HG03108 (cell line): Measurements from ENCODE around the gene PDE4D.

Experiments used
- ATAC-seq: cut with Tn5 transposase; IDR thresholded peaks from one replicate; pipeline ENCODE4 v1.9.1; 2021; ENCODE audit warnings: moderate library complexity; ENCODE audit not compliant: unreplicated experiment

PDE4D gene

DNA sequence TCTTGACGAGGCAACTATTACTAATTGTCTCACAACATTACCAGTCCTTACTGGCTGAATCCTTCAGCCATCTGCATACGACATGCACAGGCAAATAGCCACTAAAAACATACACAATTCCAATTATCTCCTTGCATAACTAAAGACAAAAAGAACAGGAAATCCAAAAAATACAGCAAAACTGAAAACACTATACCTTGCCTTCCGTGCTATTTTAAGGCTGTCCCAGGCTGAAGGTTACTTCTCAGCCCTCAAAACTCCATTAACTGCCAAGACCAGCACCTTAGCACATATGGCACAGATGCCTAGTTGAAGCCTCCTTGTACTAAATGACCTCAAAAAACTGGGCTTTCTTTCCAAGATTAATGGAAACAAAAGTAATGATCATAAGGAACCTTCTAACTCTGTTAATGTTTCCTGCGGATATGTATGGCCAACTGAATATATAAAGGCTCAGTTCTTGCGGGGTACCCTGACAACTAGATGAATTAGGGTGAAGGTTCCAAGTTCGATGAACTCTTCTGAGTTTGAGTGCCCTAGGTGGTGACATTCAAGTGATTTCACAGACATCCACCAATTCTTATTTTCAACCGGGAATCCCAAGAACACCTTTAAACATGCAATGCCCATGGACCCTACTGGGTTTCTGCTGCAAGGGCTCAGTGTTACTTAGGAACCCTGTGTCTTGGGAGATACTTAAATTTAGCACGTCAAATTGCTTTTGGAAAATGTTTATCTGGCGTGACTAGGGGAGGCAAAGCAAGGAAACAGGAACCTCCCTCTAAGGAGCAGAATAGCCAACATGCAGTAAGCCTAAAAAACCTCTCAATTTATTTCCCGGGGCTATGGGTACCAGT lies 855.4 kb downstream of the PDE4D start:
- ATAC-seq, result no peak

GRCh38 chr5:59037453-59037852 lies 856.1 kb downstream of the PDE4D start:
- ATAC-seq, result no peak

GRCh38 chr5:59037041-59037440 lies 856.5 kb downstream of the PDE4D start:
- no peak for ATAC-seq

DNA sequence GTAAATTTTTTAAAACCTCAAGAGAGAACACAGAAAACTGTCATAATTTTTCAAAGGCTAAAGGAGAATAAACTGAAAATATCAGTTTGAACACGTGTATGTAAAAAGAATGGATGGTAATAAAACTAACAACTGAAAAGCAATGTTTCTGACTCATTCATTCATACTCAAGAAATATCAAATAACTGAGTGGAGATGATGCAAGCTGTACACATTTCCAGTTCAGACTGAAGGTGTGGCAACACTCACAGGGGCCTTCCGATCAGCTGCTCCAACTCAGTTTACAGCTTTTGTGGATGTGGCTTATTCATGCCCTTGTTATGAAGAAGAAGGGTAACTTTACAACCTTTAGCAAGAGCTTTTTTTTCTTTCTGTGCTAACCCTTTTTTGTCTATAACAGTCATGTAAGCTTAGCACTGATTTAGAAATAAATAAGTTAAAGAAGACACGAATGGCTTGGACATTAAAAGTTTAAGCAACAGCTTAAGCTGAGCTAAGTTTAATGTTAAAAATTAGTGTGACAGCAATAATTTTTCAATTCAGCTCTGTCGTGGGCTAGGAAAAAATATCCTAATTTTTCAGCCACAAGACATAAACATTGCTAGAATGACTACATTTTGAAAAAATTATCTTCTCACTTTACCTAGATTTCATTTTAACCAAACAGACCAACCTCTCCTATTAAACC lies 857.1 kb downstream of the PDE4D start:
- ATAC-seq, result no peak

DNA sequence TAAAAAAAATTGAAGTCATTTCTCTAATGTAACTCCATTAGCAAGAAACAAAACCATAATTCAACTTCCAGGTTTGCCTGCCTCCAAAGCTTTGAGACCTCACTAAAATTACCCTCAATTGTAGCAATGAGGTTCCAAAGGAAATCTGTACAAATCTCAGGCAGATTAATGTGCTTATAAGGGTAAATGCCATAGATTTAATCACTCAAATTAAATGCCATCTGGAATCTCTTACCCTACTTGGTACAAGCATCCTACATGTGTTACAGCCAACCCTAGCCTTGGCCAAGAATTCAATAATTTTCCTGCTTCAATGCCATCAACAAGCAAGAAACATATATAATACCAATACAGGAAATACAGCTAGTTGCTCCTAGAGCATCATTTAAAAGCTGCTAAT lies 857.8 kb downstream of the PDE4D start:
- no peak for ATAC-seq

DNA sequence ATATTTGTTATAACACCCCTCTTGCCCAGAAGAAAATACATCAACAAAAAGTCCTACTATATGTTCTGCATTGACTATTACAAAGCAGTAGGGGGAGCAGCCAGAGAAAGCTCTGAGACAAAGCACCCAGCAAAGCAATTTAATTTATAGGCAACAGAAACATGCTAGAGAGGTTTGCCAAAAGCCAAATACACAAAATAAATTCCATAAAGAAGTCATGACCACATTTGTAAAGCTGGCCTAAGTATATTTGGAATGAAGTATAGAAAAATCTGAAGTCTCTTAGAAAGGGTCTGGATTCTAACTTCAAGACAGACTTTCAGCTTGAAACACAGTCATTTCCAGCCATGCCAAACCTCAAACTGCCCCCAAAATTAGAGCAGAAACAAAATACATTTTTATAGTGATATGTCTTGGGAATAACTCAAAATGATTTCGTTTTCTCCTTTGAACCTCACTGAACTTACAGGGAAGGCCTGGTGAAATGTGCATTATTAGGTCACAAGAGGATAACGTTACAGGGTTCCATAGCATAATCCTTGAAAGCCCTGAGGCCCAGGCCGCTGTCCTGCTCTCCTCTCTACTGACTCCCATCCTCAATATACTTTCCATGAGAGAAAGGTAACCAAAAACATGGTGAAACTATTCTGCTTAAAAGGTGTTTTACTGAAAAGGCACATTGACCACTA lies 858.9 kb downstream of the PDE4D start:
- no peak for ATAC-seq

GRCh38 chr5:59027145-59027907 lies 866.2 kb downstream of the PDE4D start:
- no peak for ATAC-seq

GRCh38 chr5:59025734-59026133 lies 867.8 kb downstream of the PDE4D start:
- no peak for ATAC-seq

- ATAC-seq, result no peak
Measured at GRCh38 chr5:59021837-59022514, 871.5 kb downstream of the PDE4D start.

- no peak for ATAC-seq
Measured at GRCh38 chr5:59021286-59021673, 872.2 kb downstream of the PDE4D start.

DNA sequence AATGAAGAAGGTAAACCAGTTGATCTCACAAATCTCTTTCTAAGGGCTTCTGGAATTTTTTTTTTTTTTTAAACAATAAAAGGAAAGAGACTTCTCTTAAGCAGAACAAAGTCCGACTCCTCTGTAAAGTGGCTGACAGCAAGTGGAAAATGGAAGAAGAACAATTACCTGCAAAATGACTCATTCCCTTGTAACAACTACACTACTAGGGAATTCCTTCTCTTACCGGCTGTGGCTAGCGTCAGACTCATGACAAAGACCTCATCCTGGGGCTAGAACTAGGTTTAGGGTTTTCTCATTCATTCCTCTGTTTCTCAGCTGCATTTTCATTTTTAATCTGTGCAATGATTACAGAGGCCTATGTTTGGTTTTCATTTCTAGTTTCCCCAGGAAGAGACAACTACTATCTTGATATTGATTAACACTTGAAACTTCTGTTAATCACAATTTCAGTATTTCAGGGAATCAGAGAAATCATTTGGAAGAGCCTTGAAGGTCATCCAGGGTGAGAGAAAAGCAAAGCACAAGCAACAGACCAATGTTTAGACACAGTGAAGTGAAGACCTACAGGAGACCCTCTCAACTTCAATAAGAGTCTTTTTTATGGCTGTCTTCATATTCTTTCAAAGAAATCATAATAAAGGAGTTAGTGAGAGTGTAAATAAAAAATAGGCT lies 872.8 kb downstream of the PDE4D start:
- ATAC-seq, result no peak

DNA sequence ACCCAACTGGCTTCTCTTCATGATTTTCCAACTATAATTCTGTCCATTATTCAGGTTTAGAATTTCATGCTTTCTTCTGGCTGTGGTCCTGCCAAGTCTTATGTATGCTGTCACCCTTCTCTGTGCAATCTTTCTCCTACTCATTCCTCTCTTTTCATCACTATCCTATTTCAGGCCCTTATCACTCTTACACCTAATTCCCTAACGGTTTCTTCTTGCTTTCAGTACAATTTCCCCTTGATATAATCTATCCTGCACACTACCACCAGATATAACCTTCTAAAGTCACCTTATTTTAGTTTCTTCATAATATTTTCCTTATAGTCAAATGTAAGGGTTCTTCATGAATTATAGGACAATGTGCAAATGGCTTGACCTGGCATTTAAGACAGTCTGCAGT lies 874.4 kb downstream of the PDE4D start:
- ATAC-seq, result no peak

DNA sequence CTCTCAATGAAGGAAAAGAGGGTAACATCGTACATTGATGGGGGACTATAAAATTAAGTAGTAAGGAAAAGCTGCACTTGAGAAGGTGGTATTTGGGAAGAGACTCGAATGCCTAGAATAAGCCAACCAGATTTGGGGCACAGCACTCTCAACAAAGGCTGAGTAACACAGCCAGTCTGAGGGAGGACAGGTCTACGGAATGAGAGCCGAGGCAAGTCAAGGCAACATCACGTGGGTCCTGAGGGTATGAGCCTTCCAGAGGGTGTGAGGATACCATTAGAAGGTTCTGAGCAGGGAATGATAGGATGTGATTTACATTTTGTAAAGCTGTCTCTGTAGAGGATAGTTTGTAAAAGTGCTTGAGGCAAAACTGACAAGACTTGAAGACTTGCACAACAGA lies 876.6 kb downstream of the PDE4D start:
- no peak for ATAC-seq

GRCh38 chr5:59008816-59009473 lies 884.6 kb downstream of the PDE4D start:
- ATAC-seq, result no peak

- ATAC-seq, result no peak
Measured at GRCh38 chr5:59007460-59008063, 886.0 kb downstream of the PDE4D start.

DNA sequence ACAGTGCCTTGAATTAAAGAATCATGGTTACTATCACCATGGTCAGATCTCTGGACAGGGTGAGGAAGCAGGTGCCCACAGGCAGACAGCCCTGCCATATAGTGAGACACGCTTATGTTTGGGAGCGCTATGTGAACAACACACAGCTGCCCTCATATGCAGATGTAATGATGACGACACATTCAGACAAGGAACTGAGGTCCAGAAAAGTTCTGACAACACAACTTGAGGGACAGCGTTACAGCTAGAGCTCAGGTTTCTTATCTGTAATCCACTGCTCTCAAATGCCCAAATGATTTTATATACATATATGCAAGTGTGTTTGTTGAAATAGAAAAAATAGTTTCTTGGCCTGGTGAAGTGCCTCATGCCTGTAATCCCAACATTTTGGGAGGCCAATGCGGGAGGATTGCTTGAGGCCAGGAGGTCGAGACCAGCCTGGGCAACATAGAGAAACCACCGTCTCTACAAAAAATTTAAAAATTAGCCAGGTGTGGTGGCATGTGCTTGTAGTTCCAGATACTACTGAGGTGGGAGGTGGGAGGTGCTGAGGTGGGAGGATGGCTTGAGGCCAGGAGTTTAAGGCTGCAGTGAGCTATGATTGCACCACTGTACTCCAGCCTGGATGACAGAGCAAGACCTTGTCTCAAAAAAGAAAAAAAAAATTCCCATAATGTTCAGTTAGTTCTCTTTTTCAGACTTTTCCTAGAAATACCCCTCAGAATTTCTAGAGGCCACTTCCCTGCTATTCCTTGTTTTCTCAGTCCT lies 887.4 kb downstream of the PDE4D start:
- ATAC-seq, result no peak

DNA sequence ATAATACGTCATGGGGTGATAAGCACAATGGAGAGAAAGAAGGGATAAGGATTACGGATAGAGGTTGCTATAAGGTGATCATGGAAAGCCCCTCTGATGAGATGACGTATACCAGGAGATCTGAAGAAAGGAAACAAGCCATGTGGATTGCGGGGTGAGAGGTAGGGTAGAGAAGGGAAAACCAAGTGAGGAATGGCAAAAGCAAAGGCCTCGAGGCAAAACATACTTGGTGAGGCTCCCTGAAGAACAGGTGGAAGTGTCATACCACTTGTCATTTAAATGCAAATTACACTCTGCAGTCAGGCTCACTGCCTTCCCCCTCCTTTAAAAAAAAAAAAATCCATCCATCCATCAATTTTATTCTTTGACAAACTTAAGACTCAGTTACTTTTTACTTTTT lies 889.9 kb downstream of the PDE4D start:
- no peak for ATAC-seq

- ATAC-seq, result no peak
Measured at GRCh38 chr5:59003124-59003523, 890.4 kb downstream of the PDE4D start.
